Neural cell (in vitro differentiated cells): ENCODE results near the gene BLOC1S3.

Experiments
- EZH2 ChIP-seq: fragments of 200-600, 300-800 bp; shearing (Covaris generic), sonication (generic); IDR thresholded peaks from 2 replicates; pipeline ENCODE4 v1.6.1; 2014; ENCODE audit warnings: antibody characterized with exemption, low read length, borderline replicate concordance, mild to moderate bottlenecking; ENCODE audit not compliant: insufficient read depth, poor library complexity, severe bottlenecking
- TAF1 ChIP-seq: IDR thresholded peaks from 2 replicates; pipeline ENCODE4 v1.6.1; 2012; ENCODE audit warnings: low read depth

GRCh38 chr19:45149129-45149528, 29.5 kb upstream of the BLOC1S3 start:
- TF ChIP-seq TAF1 (no peak), EZH2 (no peak)
